Retina (tissue), 1 donor: ENCODE measurements around the gene SHKBP1.
A peak's percentile ranks its signal among the peaks of the same experiment; 100 is the strongest.
"Not testable (repeated sequence)": the region's sequence is repeated elsewhere in the genome, so short reads cannot be mapped to it uniquely, and the experiment has no call there.

Experiments
- DNase-seq: peaks from one replicate; pipeline ENCODE4 v3.0.0-alpha.2; 2016

Gene SHKBP1

DNA sequence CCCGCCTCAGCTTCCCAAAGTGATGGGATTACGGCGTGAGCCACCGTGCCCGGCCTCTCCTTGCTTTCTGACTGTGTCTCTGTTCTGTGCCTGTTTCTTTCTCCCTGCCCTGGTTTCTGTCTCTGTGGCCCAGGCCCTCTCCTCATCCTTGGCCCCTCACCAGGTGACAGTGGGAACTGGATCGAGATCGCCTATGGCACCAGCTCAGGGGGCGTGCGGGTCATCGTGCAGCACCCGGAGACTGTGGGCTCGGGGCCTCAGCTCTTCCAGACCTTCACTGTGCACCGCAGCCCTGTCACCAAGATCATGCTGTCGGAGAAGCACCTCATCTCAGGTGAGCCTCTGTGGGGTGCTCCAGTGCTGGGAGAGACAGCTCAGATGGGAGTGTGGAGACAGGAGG lies 9.9 kb downstream of the SHKBP1 start:
- no peak for DNase-seq

- no peak for DNase-seq
Measured at GRCh38 chr19:40588110-40588854, 11.6 kb downstream of the SHKBP1 start.

- no peak for DNase-seq
Measured at GRCh38 chr19:40588926-40589569, 12.4 kb downstream of the SHKBP1 start.

DNA sequence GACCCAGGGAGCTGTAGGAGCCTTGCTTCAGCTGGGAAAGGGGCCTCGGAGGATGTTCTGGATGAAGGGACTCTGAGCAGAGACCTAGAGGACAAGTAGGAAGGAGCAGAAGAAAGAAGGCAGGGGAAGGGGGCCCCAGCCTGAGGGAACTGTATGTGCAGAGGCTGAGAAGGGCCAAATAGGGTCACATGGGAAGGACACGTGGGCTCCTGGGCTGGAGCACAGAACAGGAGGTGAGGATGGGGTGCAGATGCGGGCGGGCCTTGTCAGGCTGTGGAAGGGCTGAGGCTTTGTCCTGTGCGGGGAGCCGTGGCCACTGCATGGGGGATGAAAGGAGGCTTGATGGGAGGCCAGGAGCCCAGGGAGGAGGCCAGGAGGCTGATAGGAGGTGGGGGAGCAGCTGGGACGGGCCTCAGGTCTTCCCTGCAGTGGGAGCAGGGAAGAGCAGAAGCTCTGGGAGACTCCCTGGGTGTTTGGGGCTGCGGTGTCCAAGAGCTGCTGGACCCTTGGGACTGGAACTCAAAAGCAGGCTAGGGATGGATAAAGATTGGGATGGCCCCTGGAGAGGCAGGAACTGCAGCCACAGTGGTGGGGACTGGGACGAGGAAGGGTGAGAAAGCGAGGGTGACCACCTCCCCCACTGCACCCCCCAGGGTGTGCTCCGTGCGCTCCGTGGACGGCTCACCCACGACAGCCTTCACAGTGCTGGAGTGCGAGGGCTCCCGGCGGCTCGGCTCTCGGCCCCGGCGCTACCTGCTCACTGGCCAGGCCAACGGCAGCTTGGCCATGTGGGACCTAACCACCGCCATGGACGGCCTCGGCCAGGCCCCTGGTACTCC lies 13.1 kb downstream of the SHKBP1 start:
- DNase-seq: no peak

DNA sequence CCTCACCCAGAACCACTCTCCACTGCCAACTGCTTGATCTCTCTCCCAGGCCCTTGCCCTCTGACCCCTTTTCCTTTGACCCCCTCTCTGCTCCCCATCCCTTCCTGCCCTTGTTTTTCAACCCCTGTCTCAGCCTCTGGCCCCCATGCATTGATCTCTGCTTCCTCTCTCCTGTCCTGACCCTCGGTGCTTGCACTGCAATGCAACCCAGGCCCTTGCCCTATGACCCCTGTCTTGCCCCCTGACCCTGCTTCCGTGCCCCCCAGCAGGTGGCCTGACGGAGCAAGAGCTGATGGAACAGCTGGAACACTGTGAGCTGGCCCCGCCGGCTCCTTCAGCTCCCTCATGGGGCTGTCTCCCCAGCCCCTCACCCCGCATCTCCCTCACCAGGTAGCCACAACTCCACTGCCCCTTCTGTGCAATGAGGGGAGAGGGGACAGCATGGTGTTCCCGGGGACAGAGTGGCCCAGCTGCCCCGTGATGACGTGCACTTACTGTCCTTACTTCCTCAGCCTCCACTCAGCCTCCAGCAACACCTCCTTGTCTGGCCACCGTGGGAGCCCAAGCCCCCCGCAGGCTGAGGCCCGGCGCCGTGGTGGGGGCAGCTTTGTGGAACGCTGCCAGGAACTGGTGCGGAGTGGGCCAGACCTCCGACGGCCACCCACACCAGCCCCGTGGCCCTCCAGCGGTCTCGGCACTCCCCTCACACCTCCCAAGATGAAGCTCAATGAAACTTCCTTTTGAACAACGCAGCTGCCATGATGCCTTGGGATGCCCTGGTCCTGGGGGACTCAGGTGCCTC lies 14.0 kb downstream of the SHKBP1 start:
- no peak for DNase-seq

DNA sequence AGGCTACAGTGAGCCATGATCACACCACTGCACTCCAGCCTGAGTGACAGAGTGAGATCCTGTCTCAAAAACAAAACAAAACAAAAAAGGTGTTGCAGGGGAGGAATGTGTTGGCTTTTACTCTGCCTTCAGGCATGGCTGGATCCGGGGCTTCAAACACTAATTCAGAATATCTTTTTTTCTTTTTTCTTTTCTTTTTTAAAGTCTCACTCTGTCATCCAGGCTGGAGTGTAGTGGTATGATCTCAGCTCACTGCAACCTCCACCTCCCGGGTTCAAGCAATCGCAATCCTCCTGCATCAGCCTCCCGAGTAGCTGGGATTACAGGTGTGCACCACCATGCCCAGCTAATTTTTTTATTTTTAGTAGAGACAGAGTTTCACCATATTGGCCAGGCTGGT lies 15.1 kb downstream of the SHKBP1 start:
- not testable (repeated sequence) for DNase-seq

DNA sequence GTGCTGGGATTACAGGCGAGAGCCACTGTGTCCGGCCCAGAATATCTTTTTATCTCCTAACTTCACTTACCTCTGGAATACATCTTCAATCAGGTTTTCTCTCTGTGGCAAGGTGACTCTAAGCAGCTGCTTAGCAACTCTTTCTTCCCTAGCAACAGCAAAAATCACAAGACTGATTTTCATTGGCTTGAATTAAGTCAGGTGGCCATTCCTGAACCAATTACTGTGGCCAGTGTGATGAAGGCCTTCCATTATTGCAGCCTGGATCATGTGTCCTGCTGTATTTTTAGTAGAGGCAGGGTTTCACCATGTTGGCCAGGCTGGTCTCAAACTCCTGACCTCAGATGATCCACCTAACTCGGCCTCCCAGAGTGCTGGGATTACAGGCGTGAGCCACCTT lies 15.5 kb downstream of the SHKBP1 start:
- no peak for DNase-seq

GRCh38 chr19:40594255-40594654 lies 17.6 kb downstream of the SHKBP1 start:
- DNase-seq: peak; percentile 39

GRCh38 chr19:40594657-40595091 lies 18.0 kb downstream of the SHKBP1 start:
- DNase-seq: peak; percentile 22

GRCh38 chr19:40596608-40597328 lies 20.1 kb downstream of the SHKBP1 start:
- DNase-seq: peak; percentile 62

- DNase-seq: no peak
Measured at GRCh38 chr19:40597329-40597838, 20.7 kb downstream of the SHKBP1 start.

DNA sequence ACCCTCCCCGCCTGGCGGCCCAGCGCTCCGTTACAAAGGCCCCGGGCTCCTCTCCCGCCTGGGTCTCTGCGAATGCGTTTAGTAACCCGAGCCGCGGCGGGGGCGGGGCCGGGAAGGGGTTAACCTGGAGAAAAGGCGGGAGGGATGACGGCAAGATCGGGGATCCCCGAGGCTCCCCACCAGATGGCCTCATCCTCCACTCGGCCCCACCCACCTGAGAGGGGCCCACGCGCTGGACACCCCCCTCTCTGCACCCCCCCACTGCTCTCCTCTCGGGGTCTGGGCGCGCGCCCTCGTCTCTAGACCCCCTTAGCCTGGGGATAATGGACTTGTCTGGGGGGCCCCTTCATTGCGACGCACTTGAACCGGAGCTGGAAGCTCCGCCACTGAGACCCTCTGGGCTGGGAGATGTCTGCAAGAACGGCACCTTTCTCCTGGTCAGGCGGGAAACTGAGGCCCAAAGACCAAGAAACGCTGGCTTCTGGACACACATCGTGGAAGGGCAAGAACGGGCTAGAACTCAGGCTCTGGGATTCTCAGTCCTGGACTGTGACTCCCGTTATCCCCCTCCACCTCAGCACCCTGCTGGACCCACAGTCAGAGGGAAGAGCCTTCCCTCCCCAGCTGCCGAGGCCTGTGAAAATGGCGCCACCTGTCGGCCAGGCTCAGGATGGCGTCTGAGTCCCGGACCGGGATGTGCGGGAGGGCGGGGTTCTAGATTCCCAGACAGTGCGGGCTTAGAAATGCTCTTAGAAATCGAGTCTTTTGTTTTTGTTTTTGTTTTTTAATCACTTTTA lies 21.6 kb downstream of the SHKBP1 start:
- DNase-seq: peak; percentile 96

- DNase-seq: no peak
Measured at GRCh38 chr19:40598918-40599307, 22.2 kb downstream of the SHKBP1 start.

GRCh38 chr19:40599331-40599901 lies 22.7 kb downstream of the SHKBP1 start:
- DNase-seq: no peak

DNA sequence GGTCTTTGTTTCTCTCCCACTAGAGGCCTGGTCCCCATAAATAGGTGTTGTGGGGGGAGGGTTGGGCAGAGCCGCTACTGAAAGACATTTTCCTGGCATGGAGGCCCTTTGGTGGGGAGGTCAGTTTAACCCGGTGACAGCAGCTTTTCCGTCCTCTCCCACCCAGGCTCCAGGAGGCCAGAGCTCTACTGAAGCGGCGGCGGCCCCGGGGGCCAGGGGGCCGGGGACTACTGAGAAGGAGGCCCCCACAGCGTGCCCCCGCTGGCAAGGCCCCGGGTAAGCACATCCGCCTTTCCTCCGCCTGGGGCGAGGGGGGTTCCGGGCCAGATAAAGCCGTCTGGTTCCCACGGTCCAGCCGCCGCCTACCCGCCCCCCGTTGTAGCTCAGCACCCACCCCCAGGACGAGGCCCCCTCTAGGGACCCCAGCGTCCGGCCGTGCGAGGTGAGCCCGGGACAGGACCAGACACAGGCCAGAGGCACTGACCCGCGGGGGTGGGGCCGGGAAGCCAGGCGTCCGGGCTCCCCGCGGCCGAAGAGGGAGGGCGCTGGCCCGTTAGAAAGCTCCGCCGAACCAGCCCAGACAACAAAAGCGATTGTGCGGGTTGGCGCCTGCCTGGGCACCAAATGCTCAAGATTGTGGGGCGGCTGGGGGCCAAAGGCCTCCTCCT lies 23.4 kb downstream of the SHKBP1 start:
- peak; percentile 24 for DNase-seq

DNA sequence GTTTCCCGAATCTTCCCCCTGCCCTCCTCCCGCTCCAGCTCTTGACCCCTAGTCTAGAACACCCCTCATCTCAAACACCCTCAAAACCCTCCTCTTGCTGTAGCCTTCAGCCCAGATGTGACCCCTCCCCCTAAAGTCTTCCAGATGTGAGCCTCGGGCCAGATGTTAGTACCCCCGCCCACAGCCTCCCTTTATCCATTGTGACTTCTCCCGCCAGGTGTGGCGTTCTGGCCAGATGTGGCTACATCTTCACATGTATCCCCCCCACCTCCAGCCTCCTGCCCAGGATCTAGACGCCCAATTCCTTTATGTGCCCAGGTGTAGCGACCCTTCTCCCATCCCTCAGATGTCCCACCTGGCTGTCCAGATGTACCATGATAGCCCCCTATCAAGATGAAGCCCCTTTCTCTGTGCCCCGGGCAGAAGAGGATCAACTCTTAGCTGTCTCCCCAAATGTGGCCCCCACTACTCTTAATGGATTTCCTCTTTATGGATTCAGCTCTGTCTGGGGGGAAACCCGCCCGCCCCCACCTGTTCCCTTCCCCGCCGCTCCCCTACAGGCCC lies 24.0 kb downstream of the SHKBP1 start:
- no peak for DNase-seq

GRCh38 chr19:40601134-40601974 lies 24.7 kb downstream of the SHKBP1 start, which contains the start of gene LTBP4:
TSS of gene LTBP4 (plus strand) at chr19:40601369. CDS start at chr19:40601388, 19 bp downstream.
- peak; percentile 42 for DNase-seq

DNA sequence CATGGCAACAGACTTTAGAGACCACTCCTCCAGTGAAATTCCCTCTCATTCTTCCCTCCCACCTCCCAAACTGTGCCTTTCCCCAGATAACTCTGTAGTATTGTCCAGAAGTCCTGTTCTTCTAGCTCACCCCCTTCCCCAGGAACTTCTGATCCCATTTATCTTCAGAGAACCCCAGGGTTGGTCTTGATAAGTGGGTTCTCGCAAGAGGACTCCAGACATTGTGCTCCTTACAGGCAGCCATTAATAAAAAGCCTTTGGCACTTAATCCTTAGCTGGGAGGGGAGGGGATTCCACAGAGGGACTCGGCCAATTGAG lies 26.4 kb downstream of the SHKBP1 start:
- DNase-seq: no peak
